Stimulated activated CD8-positive, alpha-beta memory T cell treated with anti-CD3 and anti-CD28 coated beads, Interleukin-12 subunit alpha, Interleukin-12 subunit beta, amount 100 ng/mL, for 24 hours (primary cell): Measurements from ENCODE around the gene PLEKHA6.

Experiments used
- DNase-seq: peaks from one replicate; pipeline ENCODE4 v3.0.0-alpha.2; 2020; ENCODE audit errors: extremely low read depth

Gene PLEKHA6

GRCh38 chr1:204188959-204189639 lies 170.6 kb downstream of the PLEKHA6 start:
- no peak for DNase-seq

GRCh38 chr1:204186597-204186996 lies 173.1 kb downstream of the PLEKHA6 start:
- no peak for DNase-seq

GRCh38 chr1:204181116-204181515 lies 178.6 kb downstream of the PLEKHA6 start:
- DNase-seq, result no peak

GRCh38 chr1:204180133-204180532 lies 179.6 kb downstream of the PLEKHA6 start:
- no peak for DNase-seq

GRCh38 chr1:204178487-204179281 lies 181.0 kb downstream of the PLEKHA6 start:
- DNase-seq, result no peak

GRCh38 chr1:204177133-204177532 lies 182.6 kb downstream of the PLEKHA6 start:
- no peak for DNase-seq

- DNase-seq, result no peak
These were observed 183.7 kb downstream of the PLEKHA6 start for GRCh38 chr1:204176049-204176448.

GRCh38 chr1:204174958-204175357 lies 184.8 kb downstream of the PLEKHA6 start:
- no peak for DNase-seq

- no peak for DNase-seq
These were observed 187.2 kb downstream of the PLEKHA6 start for GRCh38 chr1:204172404-204173029.

GRCh38 chr1:204171751-204172178 lies 188.0 kb downstream of the PLEKHA6 start:
- no peak for DNase-seq

- DNase-seq, result no peak
These were observed 189.1 kb downstream of the PLEKHA6 start for GRCh38 chr1:204170494-204171155.

GRCh38 chr1:204169858-204170257 lies 189.9 kb downstream of the PLEKHA6 start:
- DNase-seq, result no peak
